Thymus (tissue), 11 donors: Measurements from ENCODE around the gene IGSF9B. TPM values are rescaled to one million over a fixed set of nuclear protein-coding genes. Genes with fewer than 3 reads are reported as not detected.

Experiments used
- DNase-seq, 9 donors: peaks; one replicate each; pipeline ENCODE4 v3.0.0-alpha.2; 2013; ENCODE audit warnings: low spot score in 9 of 9, low read depth in 6 of 9, missing footprints in 1 of 9
- H3K27ac ChIP-seq, 2 donors: one replicate each; pipeline ENCODE4 v1.5.1; 2013; ENCODE audit warnings: control low read depth in 1 of 2, low read depth in 1 of 2, low read length in 1 of 2, mild to moderate bottlenecking in 1 of 2, moderate library complexity in 1 of 2
- H3K27me3 ChIP-seq, 2 donors: one replicate each; pipeline ENCODE4 v1.5.1; 2013; ENCODE audit warnings: low read length in 1 of 2; ENCODE audit not compliant: control insufficient read depth in 2 of 2, insufficient read depth in 1 of 2
- H3K36me3 ChIP-seq, 2 donors: one replicate each; pipeline ENCODE4 v1.5.1; 2013; ENCODE audit warnings: low read length in 1 of 2, mild to moderate bottlenecking in 1 of 2, moderate library complexity in 1 of 2; ENCODE audit not compliant: control insufficient read depth in 2 of 2, insufficient read depth in 2 of 2
- H3K4me1 ChIP-seq, 2 donors: one replicate each; pipeline ENCODE4 v1.5.1; 2013; ENCODE audit warnings: low read length in 2 of 2; ENCODE audit not compliant: control insufficient read depth in 2 of 2, insufficient read depth in 2 of 2
- H3K4me3 ChIP-seq, 2 donors: one replicate each; pipeline ENCODE4 v1.5.1; 2013; ENCODE audit warnings: low read length in 2 of 2, control low read depth in 1 of 2, mild to moderate bottlenecking in 1 of 2
- H3K9me3 ChIP-seq, 2 donors: one replicate each; pipeline ENCODE4 v1.5.1; 2013; ENCODE audit warnings: low read length in 1 of 2, mild to moderate bottlenecking in 1 of 2; ENCODE audit not compliant: control insufficient read depth in 2 of 2, insufficient read depth in 1 of 2
- WGBS: extraction: QIAGEN DNeasy Blood & Tissue Kit; methylation state at CpG from one replicate; pipeline ENCODE4 v1.1.7; 2013; 5-methylcytosine and 5-hydroxymethylcytosine counted together
- polyA plus RNA-seq: library from polyadenylated mRNA; stranded (reverse); fragments of 200-250 nt; gene quantifications from one replicate; pipeline ENCODE4 v1.2.3, GENCODE V29; 2013
- total RNA-seq: library from RNA; stranded (reverse); fragments of 120-200 nt; gene quantifications from one replicate; pipeline ENCODE4 v1.2.4, GENCODE V29; 2013
- donor health status: healthy.

Gene IGSF9B
- total and polyA plus RNA-seq, 2 donors = 1.6 to 1.8 TPM

DNA sequence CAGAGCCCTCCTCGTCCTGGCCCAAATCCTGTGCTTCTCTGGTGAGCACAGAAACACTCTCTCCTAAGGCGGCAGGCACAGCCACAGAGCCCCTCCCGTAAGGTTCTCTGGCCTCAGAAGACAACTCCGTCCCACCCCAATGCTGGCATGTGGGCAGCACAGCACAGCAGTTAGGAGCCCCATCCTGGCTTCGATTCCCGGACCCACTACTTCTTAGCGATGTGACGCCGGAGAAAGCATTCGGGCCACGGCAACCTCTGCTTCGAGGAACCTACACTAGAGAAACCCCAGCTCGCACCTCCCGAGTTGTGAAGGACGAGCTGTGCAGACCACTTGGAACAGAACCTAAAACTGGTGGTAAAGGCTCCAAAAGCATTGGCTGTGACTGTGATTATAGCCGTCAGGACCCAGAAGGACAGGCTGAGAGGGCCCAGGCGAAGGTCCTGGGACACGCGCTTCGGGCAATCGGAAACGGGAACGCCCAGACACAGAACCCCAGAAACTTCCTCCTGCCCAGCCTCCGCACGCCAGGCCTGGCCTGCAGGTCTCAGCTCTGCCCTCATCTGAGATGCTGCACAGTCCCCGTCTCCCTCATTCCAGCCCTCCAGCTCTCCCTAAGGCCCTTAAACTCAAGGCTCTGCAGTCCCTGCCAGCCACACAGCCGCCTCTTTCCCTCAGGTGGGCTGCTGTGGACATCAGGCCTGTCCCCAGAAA lies 26.6 kb downstream of the IGSF9B start:
- no peak for DNase-seq
- no peaks in the 10 kb centered on the region for H3K36me3 ChIP-seq
- H3K27ac ChIP-seq = no peak overlapping the region
- 95% methylated on average over 27 of the region's 27 CpGs for WGBS
- no peak overlapping the region for H3K4me3 ChIP-seq
- peaks cover 0 to 15% of the 10 kb centered on the region in 2 donors for H3K27me3 ChIP-seq
- peaks cover 0 to 16% of the 10 kb centered on the region in 2 donors for H3K4me1 ChIP-seq
- no peaks in the 10 kb centered on the region for H3K9me3 ChIP-seq

GRCh38 chr11:133929401-133930052 lies 27.2 kb downstream of the IGSF9B start:
- 96% methylated on average over 20 of the region's 20 CpGs for WGBS
- H3K27me3 ChIP-seq = peaks cover 0 to 15% of the 10 kb centered on the region in 2 donors
- DNase-seq = no peak
- no peak overlapping the region for H3K4me3 ChIP-seq
- no peaks in the 10 kb centered on the region for H3K36me3 ChIP-seq
- H3K9me3 ChIP-seq = no peaks in the 10 kb centered on the region
- H3K4me1 ChIP-seq = peaks cover 0 to 16% of the 10 kb centered on the region in 2 donors
- no peak overlapping the region for H3K27ac ChIP-seq

DNA sequence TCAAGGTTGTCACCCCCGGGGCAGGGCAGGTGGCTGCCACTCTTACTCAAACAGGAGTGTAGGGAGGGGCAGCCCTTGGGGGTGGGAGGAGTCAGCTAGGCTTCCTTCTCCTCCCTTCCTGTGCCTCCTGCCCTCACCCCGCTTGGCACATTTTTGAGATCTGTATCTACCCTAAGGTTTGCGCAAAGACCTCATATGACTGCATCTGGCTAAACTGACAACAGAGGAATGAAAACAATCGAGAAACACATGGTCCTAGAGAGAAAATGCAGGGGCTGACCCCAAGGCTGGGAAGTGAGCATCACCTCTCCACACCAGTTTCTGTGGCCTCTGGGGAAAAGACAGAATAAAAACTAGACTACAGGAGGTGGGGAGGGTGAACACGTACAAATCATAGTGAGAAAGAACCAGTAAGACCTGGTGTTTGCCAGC lies 28.1 kb downstream of the IGSF9B start:
- Histone ChIP-seq H3K9me3 (no peaks in the 10 kb centered on the region), H3K27me3 (peaks cover 0 to 15% of the 10 kb centered on the region in 2 donors), H3K4me3 (no peak overlapping the region), H3K27ac (no peak overlapping the region), H3K4me1 (peaks cover 0 to 16% of the 10 kb centered on the region in 2 donors), H3K36me3 (no peaks in the 10 kb centered on the region)
- WGBS = 15% methylated on average over 5 of the region's 5 CpGs
- DNase-seq = peak in 5 of 9 donors; percentile 53 to 81 (median 59)

GRCh38 chr11:133927690-133928627 lies 28.8 kb downstream of the IGSF9B start:
- DNase-seq = peak in 4 of 9 donors; percentile 21 to 63 (median 46)
- no peaks in the 10 kb centered on the region for H3K36me3 ChIP-seq

GRCh38 chr11:133926466-133927246 lies 30.1 kb downstream of the IGSF9B start:
- Histone ChIP-seq H3K36me3 (no peaks in the 10 kb centered on the region), H3K4me1 (peaks cover 0 to 16% of the 10 kb centered on the region in 2 donors), H3K9me3 (no peaks in the 10 kb centered on the region), H3K27me3 (peaks cover 0 to 18% of the 10 kb centered on the region in 2 donors), H3K4me3 (no peak overlapping the region), H3K27ac (no peak overlapping the region)
- 96% methylated on average over 21 of the region's 21 CpGs for WGBS
- DNase-seq = no peak

More at GRCh38 chr11:133927690-133928627, 28.8 kb downstream of the IGSF9B start:
- H3K4me1 ChIP-seq = peaks cover 0 to 16% of the 10 kb centered on the region in 2 donors
- WGBS = 35% methylated on average over 36 of the region's 36 CpGs
- no peak overlapping the region for H3K4me3 ChIP-seq
- peaks cover 0 to 15% of the 10 kb centered on the region in 2 donors for H3K27me3 ChIP-seq
- no peak overlapping the region for H3K27ac ChIP-seq
- H3K9me3 ChIP-seq = no peaks in the 10 kb centered on the region

DNA sequence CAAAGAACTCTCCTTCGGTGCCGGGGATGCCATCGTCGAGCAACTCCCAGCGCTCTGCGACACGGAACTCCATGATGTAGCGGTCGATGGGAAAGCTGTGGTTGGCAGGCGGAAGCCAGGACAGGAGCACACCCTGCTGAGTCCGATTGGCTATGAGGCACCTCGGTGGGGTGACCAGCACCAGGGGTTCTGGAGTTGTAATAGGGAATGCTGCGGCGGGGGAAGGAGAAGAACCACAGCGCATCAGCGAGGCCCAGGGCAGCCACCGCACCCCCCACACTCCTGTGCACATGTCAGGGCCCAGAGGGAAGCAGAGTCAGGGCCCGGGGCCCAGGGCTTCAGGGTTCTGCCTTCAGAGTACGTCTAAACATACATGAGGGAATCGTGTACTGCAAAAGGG lies 31.0 kb downstream of the IGSF9B start:
- Histone ChIP-seq H3K4me3 (no peak overlapping the region), H3K27me3 (peaks cover 0 to 18% of the 10 kb centered on the region in 2 donors), H3K36me3 (peaks cover 0 to 3% of the 10 kb centered on the region in 2 donors), H3K27ac (no peak overlapping the region), H3K9me3 (no peaks in the 10 kb centered on the region), H3K4me1 (peaks cover 0 to 16% of the 10 kb centered on the region in 2 donors)
- DNase-seq = no peak
- WGBS = 96% methylated on average over 20 of the region's 20 CpGs

DNA sequence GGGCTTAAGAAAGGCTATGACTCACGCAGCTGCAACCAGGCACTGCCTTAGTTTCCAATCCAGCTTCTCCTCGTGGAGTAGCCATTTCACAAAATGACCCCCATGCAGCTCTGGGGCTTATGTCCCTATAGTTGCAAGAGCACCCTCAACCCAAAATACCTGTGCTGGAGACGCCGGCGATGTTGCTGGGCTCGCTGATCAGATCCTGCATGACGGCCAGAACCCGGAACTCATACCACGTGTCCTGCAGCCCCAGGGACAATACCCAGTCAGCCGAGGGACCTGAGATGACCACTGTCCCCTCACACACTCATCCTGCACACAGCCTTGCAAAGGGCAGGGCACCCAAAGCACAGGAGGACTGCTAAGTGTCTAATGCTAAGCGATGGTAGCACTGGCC lies 32.1 kb downstream of the IGSF9B start:
- peaks cover 0 to 5% of the 10 kb centered on the region in 2 donors for H3K36me3 ChIP-seq
- H3K27me3 ChIP-seq = peaks cover 7 to 20% of the 10 kb centered on the region in 2 donors
- H3K9me3 ChIP-seq = no peaks in the 10 kb centered on the region
- no peak overlapping the region for H3K4me3 ChIP-seq
- 97% methylated on average over 11 of the region's 11 CpGs for WGBS
- no peak overlapping the region for H3K27ac ChIP-seq
- DNase-seq = no peak
- H3K4me1 ChIP-seq = peaks cover 0 to 16% of the 10 kb centered on the region in 2 donors

- 96% methylated on average over 23 of the region's 23 CpGs for WGBS
- no peak for DNase-seq
- Histone ChIP-seq H3K4me1 (no peaks in the 10 kb centered on the region), H3K9me3 (no peaks in the 10 kb centered on the region), H3K4me3 (no peak overlapping the region), H3K36me3 (peaks cover 0 to 5% of the 10 kb centered on the region in 2 donors), H3K27me3 (peaks cover 20 to 42% of the 10 kb centered on the region in 2 donors), H3K27ac (no peak overlapping the region)
Observed at GRCh38 chr11:133922078-133922870, 34.5 kb downstream of the IGSF9B start.
